ENCODE measurements around the gene GRM4.
"Not testable (repeated sequence)": the region's sequence is repeated elsewhere in the genome, so short reads cannot be mapped to it uniquely, and the experiment has no call there.

Gene GRM4

GRCh38 chr6:34020807-34021553, 124.9 kb downstream of the GRM4 start:
- no peak for DNase-seq (ENCODE audit: low spot score)

GRCh38 chr6:34020278-34020677, 125.6 kb downstream of the GRM4 start:
- DNase-seq (ENCODE audit: low spot score), result no peak

GRCh38 chr6:34018961-34019606, 126.8 kb downstream of the GRM4 start:
- DNase-seq (ENCODE audit: low spot score), result no peak

- no peak for DNase-seq (ENCODE audit: low spot score)
These were observed 127.9 kb downstream of the GRM4 start for GRCh38 chr6:34018026-34018425.

GRCh38 chr6:34017106-34017805, 128.6 kb downstream of the GRM4 start:
- DNase-seq (ENCODE audit: low spot score), result no peak

- not testable (repeated sequence) for DNase-seq (ENCODE audit: low spot score)
These were observed 129.3 kb downstream of the GRM4 start for GRCh38 chr6:34016573-34016972.

GRCh38 chr6:34015586-34015985, 130.3 kb downstream of the GRM4 start:
- no peak for DNase-seq (ENCODE audit: low spot score)

- no peak for DNase-seq (ENCODE audit: low spot score)
These were observed 134.6 kb downstream of the GRM4 start for GRCh38 chr6:34011264-34011663.

- no peak for DNase-seq (ENCODE audit: low spot score)
These were observed 139.9 kb downstream of the GRM4 start for GRCh38 chr6:34005901-34006531.

GRCh38 chr6:34004706-34005105, 141.2 kb downstream of the GRM4 start:
- DNase-seq (ENCODE audit: low spot score), result no peak

- no peak for DNase-seq (ENCODE audit: low spot score)
These were observed 141.9 kb downstream of the GRM4 start for GRCh38 chr6:34003962-34004361.

- no peak for DNase-seq (ENCODE audit: low spot score)
These were observed 143.9 kb downstream of the GRM4 start for GRCh38 chr6:34001706-34002621.

- no peak for DNase-seq (ENCODE audit: low spot score)
These were observed 145.6 kb downstream of the GRM4 start for GRCh38 chr6:34000281-34000680.

GRCh38 chr6:33999567-33999966, 146.3 kb downstream of the GRM4 start:
- DNase-seq (ENCODE audit: low spot score), result no peak

GRCh38 chr6:33998660-33999059, 147.2 kb downstream of the GRM4 start:
- no peak for DNase-seq (ENCODE audit: low spot score)

- DNase-seq (ENCODE audit: low spot score), result no peak
These were observed 148.6 kb downstream of the GRM4 start for GRCh38 chr6:33997265-33997664.

GRCh38 chr6:33996120-33996475, 149.8 kb downstream of the GRM4 start:
- no peak for DNase-seq (ENCODE audit: low spot score)

GRCh38 chr6:33995309-33996119, 150.4 kb downstream of the GRM4 start:
- DNase-seq (ENCODE audit: low spot score), result peak; percentile 31

GRCh38 chr6:33994472-33995308, 151.2 kb downstream of the GRM4 start:
- DNase-seq (ENCODE audit: low spot score), result peak; percentile 61
